K562 (cell line): ENCODE measurements around the gene IL1R1.

ENCODE experiments used
- ESRRA ChIP-seq: fragments of 450-650 bp; IDR thresholded peaks from 2 replicates; pipeline ENCODE4 v1.6.1; 2014; ENCODE audit warnings: low read depth, mild to moderate bottlenecking, moderate library complexity, borderline replicate concordance
- RCOR1 ChIP-seq, 2 experiments: IDR thresholded peaks; 2 replicates each; pipeline ENCODE4 v1.6.1; 2012; ENCODE audit warnings: low read depth in 2 of 2, low read length in 2 of 2, borderline replicate concordance in 1 of 2, improper control_type of control experiment in 1 of 2
- REST ChIP-seq, 2 experiments: fragments of 450-650 bp; formaldehyde crosslinking in 1 of 2; IDR thresholded peaks; 2 replicates each; pipeline versions ENCODE4 v1.4.0 to v1.6.1; 2014 to 2020; ENCODE audit warnings: mild to moderate bottlenecking in 2 of 2, borderline replicate concordance in 1 of 2, low read depth in 1 of 2
- TBP ChIP-seq: optimal IDR thresholded peaks from 2 replicates; pipeline ENCODE3; 2011; ENCODE audit warnings: low read depth, low read length, improper control_type of control experiment
- ZNF445 ChIP-seq: fragments of 250-450 bp; sonication (Bioruptor Pico); IDR thresholded peaks from 2 replicates; pipeline ENCODE4 v1.4.0; 2020; ENCODE audit warnings: low read depth, mild to moderate bottlenecking, moderate library complexity
- TF ChIP-seq, protein P1 (sequence below), 3 experiments: IDR thresholded peaks in 2 of 3; conservative IDR thresholded peaks in 1 of 3; 2 replicates each; pipeline ENCODE4 v1.5.1; 2011 to 2012; ENCODE audit warnings: low read length in 3 of 3, mild to moderate bottlenecking in 3 of 3, control low read depth in 2 of 3, improper control_type of control experiment in 1 of 3, inconsistent platforms in 1 of 3, low read depth in 1 of 3, mixed read lengths in 1 of 3, moderate library complexity in 1 of 3; ENCODE audit not compliant: insufficient read depth in 2 of 3
- TF ChIP-seq, protein P2 (sequence below): sonication (generic); formaldehyde crosslinking; IDR thresholded peaks from 2 replicates; pipeline ENCODE4 v1.4.0; 2020; ENCODE audit warnings: mild to moderate bottlenecking, missing genetic modification reagents
- TF ChIP-seq, protein P3 (sequence below): fragments of 250-450 bp; sonication (Bioruptor Pico); IDR thresholded peaks from 2 replicates; pipeline ENCODE4 v1.4.0; 2020; ENCODE audit warnings: mild to moderate bottlenecking

DNA sequence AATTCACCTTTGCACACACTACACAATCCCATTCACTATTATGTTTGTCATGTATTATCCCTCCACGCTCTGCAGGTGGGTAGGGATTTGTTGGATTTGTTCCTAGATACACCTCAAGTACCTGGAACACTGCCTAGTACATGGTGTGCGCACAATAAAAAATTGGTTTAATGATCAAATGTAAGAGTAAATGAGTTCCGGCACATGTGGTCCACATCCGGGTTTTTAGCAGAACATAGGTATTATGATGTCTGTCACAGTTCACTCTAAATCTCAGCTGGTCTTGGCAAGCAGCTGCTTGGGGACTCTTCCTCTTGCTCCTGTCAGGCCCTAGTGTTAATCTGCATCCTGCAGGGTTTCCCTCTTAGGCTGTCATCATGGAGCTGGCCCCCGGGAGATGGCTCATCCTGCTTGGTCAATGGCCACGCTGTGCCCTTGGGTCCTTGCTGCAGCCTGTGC is 21.8 kb upstream of the IL1R1 start:
- TF ChIP-seq, protein P1, sequence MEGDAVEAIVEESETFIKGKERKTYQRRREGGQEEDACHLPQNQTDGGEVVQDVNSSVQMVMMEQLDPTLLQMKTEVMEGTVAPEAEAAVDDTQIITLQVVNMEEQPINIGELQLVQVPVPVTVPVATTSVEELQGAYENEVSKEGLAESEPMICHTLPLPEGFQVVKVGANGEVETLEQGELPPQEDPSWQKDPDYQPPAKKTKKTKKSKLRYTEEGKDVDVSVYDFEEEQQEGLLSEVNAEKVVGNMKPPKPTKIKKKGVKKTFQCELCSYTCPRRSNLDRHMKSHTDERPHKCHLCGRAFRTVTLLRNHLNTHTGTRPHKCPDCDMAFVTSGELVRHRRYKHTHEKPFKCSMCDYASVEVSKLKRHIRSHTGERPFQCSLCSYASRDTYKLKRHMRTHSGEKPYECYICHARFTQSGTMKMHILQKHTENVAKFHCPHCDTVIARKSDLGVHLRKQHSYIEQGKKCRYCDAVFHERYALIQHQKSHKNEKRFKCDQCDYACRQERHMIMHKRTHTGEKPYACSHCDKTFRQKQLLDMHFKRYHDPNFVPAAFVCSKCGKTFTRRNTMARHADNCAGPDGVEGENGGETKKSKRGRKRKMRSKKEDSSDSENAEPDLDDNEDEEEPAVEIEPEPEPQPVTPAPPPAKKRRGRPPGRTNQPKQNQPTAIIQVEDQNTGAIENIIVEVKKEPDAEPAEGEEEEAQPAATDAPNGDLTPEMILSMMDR (IDR thresholded peaks at IDR 0.05 in 2 of 3, conservative IDR thresholded peaks at IDR 0.05 in 1 of 3; ENCODE audit: insufficient read depth in 2 of 3, low read depth in 1 of 3, low read length in 3 of 3) = no peak
- TF ChIP-seq ZNF445 (no peak), RCOR1 (IDR thresholded peaks at IDR 0.05; ENCODE audit: borderline replicate concordance in 1 of 2, low read depth in 2 of 2, low read length in 2 of 2) (no peak), REST (IDR thresholded peaks at IDR 0.05; ENCODE audit: borderline replicate concordance) (no peak), REST (CRISPR knock-in tag; IDR thresholded peaks at IDR 0.05; ENCODE audit: low read depth) (no peak), TBP (no peak), ESRRA (no peak)
- TF ChIP-seq, protein P2, sequence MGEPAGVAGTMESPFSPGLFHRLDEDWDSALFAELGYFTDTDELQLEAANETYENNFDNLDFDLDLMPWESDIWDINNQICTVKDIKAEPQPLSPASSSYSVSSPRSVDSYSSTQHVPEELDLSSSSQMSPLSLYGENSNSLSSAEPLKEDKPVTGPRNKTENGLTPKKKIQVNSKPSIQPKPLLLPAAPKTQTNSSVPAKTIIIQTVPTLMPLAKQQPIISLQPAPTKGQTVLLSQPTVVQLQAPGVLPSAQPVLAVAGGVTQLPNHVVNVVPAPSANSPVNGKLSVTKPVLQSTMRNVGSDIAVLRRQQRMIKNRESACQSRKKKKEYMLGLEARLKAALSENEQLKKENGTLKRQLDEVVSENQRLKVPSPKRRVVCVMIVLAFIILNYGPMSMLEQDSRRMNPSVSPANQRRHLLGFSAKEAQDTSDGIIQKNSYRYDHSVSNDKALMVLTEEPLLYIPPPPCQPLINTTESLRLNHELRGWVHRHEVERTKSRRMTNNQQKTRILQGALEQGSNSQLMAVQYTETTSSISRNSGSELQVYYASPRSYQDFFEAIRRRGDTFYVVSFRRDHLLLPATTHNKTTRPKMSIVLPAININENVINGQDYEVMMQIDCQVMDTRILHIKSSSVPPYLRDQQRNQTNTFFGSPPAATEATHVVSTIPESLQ = no peak
- TF ChIP-seq, protein P3, sequence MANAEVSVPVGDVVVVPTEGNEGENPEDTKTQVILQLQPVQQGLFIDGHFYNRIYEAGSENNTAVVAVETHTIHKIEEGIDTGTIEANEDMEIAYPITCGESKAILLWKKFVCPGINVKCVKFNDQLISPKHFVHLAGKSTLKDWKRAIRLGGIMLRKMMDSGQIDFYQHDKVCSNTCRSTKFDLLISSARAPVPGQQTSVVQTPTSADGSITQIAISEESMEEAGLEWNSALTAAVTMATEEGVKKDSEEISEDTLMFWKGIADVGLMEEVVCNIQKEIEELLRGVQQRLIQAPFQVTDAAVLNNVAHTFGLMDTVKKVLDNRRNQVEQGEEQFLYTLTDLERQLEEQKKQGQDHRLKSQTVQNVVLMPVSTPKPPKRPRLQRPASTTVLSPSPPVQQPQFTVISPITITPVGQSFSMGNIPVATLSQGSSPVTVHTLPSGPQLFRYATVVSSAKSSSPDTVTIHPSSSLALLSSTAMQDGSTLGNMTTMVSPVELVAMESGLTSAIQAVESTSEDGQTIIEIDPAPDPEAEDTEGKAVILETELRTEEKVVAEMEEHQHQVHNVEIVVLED (CRISPR knock-in tag) = no peak
